Testis (tissue), 2 donors: Measurements from ENCODE around the gene USP17L17.
"Not testable (repeated sequence)": the region's sequence is repeated elsewhere in the genome, so short reads cannot be mapped to it uniquely, and the experiment has no call there.

Experiments
- CTCF ChIP-seq, 3 experiments: fragments of 450-650 bp in 2 of 3; fragments of 200-600 bp in 1 of 3; sonication (generic) in 1 of 3; IDR thresholded peaks; one replicate each; pipeline ENCODE4 v1.5.1; 2016 to 2019; ENCODE audit warnings: antibody characterized with exemption in 3 of 3, mild to moderate bottlenecking in 2 of 3, moderate library complexity in 1 of 3
- POLR2A ChIP-seq: fragments of 450-650 bp; IDR thresholded peaks from one replicate; pipeline ENCODE4 v1.6.1; 2017; ENCODE audit warnings: antibody characterized with exemption, mild to moderate bottlenecking, moderate library complexity

GRCh38 chr4:9243579-9243978, at the start of gene USP17L17:
- not testable (repeated sequence) for TF ChIP-seq CTCF (IDR thresholded peaks at IDR 0.05); POLR2A
